Nephron (organoid): ENCODE data around the gene ADM5.
A peak's percentile ranks its signal among the peaks of the same experiment; 100 is the strongest.

Experiments used
- H3K27ac Mint-ChIP-seq, 3 experiments: 2 replicates each; pipeline ENCODE4 v1.8.0; 2020; ENCODE audit warnings: mixed read lengths in 3 of 3, mild to moderate bottlenecking in 2 of 3, moderate library complexity in 1 of 3
- H3K27me3 Mint-ChIP-seq: 2 replicates; pipeline ENCODE4 v1.8.0; 2021; ENCODE audit warnings: low read depth, mild to moderate bottlenecking, moderate library complexity, mixed read lengths
- H3K36me3 Mint-ChIP-seq: 2 replicates; pipeline ENCODE4 v1.8.0; 2020; ENCODE audit warnings: low read depth, mixed read lengths
- H3K4me1 Mint-ChIP-seq: 2 replicates; pipeline ENCODE4 v1.8.0; 2020; ENCODE audit warnings: mixed read lengths
- H3K4me3 Mint-ChIP-seq, 3 experiments: 2 replicates each; pipeline ENCODE4 v1.8.0; 2020; ENCODE audit warnings: mild to moderate bottlenecking in 3 of 3, mixed read lengths in 3 of 3, moderate library complexity in 2 of 3
- H3K9me3 Mint-ChIP-seq: 2 replicates; pipeline ENCODE4 v1.8.0; 2020; ENCODE audit warnings: mixed read lengths
- CTCF ChIP-seq, 3 experiments: fragments of 200-600 bp; sonication (generic); IDR thresholded peaks; one replicate each; pipeline ENCODE4 v1.5.0; 2021; ENCODE audit warnings: antibody characterized with exemption in 3 of 3; ENCODE audit not compliant: unreplicated experiment in 3 of 3

Gene ADM5

GRCh38 chr19:49680421-49681351 is 8.7 kb upstream of the ADM5 start:
- Mint-ChIP-seq H3K36me3 (peaks cover 35% of the 10 kb centered on the region), H3K27ac (peak overlapping the region; percentile 81 to 93 (median 83)), H3K9me3 (no peaks in the 10 kb centered on the region), H3K4me3 (peak overlapping the region; percentile 92 to 96 (median 92)), H3K27me3 (no peaks in the 10 kb centered on the region), H3K4me1 (peaks cover 27% of the 10 kb centered on the region)
- peak; percentile 99 to 100 (median 100) for TF ChIP-seq CTCF (IDR thresholded peaks at IDR 0.05; ENCODE audit: unreplicated experiment in 3 of 3)

- H3K27ac Mint-ChIP-seq = no peak overlapping the region
- peaks cover 27% of the 10 kb centered on the region for H3K4me1 Mint-ChIP-seq
- H3K27me3 Mint-ChIP-seq = no peaks in the 10 kb centered on the region
- H3K9me3 Mint-ChIP-seq = no peaks in the 10 kb centered on the region
- no peak for TF ChIP-seq CTCF (IDR thresholded peaks at IDR 0.05; ENCODE audit: unreplicated experiment in 3 of 3)
- H3K4me3 Mint-ChIP-seq = no peak overlapping the region
- peaks cover 39% of the 10 kb centered on the region for H3K36me3 Mint-ChIP-seq
These were observed 7.6 kb upstream of the ADM5 start for GRCh38 chr19:49681830-49682229.

GRCh38 chr19:49682274-49682673 is 7.1 kb upstream of the ADM5 start:
- Mint-ChIP-seq H3K9me3 (no peaks in the 10 kb centered on the region), H3K27me3 (no peaks in the 10 kb centered on the region), H3K4me3 (peak overlapping the region in 1 of 3 experiments; percentile 34), H3K36me3 (peaks cover 39% of the 10 kb centered on the region), H3K4me1 (peaks cover 27% of the 10 kb centered on the region), H3K27ac (no peak overlapping the region)
- no peak for TF ChIP-seq CTCF (IDR thresholded peaks at IDR 0.05; ENCODE audit: unreplicated experiment in 3 of 3)

GRCh38 chr19:49683814-49684250 is 5.6 kb upstream of the ADM5 start:
- TF ChIP-seq CTCF (IDR thresholded peaks at IDR 0.05; ENCODE audit: unreplicated experiment in 3 of 3) = no peak
- Mint-ChIP-seq H3K9me3 (no peaks in the 10 kb centered on the region), H3K4me1 (peaks cover 31% of the 10 kb centered on the region), H3K36me3 (peaks cover 47% of the 10 kb centered on the region), H3K27ac (no peak overlapping the region), H3K4me3 (no peak overlapping the region), H3K27me3 (no peaks in the 10 kb centered on the region)

GRCh38 chr19:49684251-49684982 is 5.0 kb upstream of the ADM5 start:
- TF ChIP-seq CTCF (IDR thresholded peaks at IDR 0.05; ENCODE audit: unreplicated experiment in 3 of 3) = no peak
- H3K4me3 Mint-ChIP-seq = no peak overlapping the region
- peaks cover 47% of the 10 kb centered on the region for H3K36me3 Mint-ChIP-seq
- H3K27ac Mint-ChIP-seq = no peak overlapping the region
- peaks cover 32% of the 10 kb centered on the region for H3K4me1 Mint-ChIP-seq
- no peaks in the 10 kb centered on the region for H3K9me3 Mint-ChIP-seq
- no peaks in the 10 kb centered on the region for H3K27me3 Mint-ChIP-seq
